ENCODE results near the gene GPD2. TPM values are rescaled to one million over a fixed set of nuclear protein-coding genes. Genes with fewer than 3 reads are reported as not detected.

GPD2 gene
- total RNA-seq, 2 donors from 2014 or later, result 20.5 to 76.8 TPM

GRCh38 chr2:156437931-156438410 is 1.8 kb downstream of the GPD2 start:
- WGBS, 2 donors, result 93% methylated on average over 4 of the region's 4 CpGs
- Histone ChIP-seq H3K4me1 (peaks cover 24% of the 10 kb centered on the region), H3K36me3 (replicated peaks in 1 of 2; ENCODE audit: insufficient read depth in 1 of 2, low read depth in 2 of 2) (no peaks in the 10 kb centered on the region), H3K27ac (peak overlapping the region in 1 of 4 donors; percentile 99), H3K27me3 (no peaks in the 10 kb centered on the region), H3K4me3 (no peak overlapping the region), H3K9me3 (no peaks in the 10 kb centered on the region)
- ATAC-seq, result no peak
- no peak for DNase-seq
- intact Hi-C loops (cut with DNase I), result no loop called here
- no peak for TF ChIP-seq CTCF (IDR thresholded peaks at IDR 0.05)
- no peak for TF ChIP-seq POLR2A (IDR thresholded peaks at IDR 0.05)

DNA sequence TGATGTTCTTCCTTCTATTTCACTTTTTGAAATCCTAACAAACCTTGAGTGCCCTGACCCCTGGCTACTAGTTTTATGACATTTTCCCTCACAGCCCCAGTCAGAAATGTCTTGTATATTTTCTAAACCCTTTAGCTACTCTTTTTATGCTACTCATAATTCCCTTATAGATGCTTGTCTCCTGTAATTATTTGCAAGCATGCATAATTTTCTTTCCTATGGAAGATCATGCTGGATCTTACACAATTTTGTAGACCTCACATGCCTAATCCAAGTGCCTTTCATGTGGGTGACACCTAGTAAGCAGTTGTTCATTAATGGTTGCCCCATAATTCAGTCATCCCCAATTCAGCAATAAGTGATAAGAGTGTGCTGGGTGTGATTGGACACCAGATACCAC is 6.9 kb downstream of the GPD2 start:
- Histone ChIP-seq H3K27ac (no peak overlapping the region), H3K27me3 (no peaks in the 10 kb centered on the region), H3K9me3 (no peaks in the 10 kb centered on the region), H3K36me3 (replicated peaks in 1 of 2; ENCODE audit: insufficient read depth in 1 of 2, low read depth in 2 of 2) (no peaks in the 10 kb centered on the region), H3K4me1 (no peaks in the 10 kb centered on the region), H3K4me3 (no peak overlapping the region)
- intact Hi-C loops (cut with DNase I), result no loop called here
- ATAC-seq (no peak), DNase-seq (no peak)
- TF ChIP-seq CTCF (IDR thresholded peaks at IDR 0.05) (no peak), POLR2A (IDR thresholded peaks at IDR 0.05) (no peak)

DNA sequence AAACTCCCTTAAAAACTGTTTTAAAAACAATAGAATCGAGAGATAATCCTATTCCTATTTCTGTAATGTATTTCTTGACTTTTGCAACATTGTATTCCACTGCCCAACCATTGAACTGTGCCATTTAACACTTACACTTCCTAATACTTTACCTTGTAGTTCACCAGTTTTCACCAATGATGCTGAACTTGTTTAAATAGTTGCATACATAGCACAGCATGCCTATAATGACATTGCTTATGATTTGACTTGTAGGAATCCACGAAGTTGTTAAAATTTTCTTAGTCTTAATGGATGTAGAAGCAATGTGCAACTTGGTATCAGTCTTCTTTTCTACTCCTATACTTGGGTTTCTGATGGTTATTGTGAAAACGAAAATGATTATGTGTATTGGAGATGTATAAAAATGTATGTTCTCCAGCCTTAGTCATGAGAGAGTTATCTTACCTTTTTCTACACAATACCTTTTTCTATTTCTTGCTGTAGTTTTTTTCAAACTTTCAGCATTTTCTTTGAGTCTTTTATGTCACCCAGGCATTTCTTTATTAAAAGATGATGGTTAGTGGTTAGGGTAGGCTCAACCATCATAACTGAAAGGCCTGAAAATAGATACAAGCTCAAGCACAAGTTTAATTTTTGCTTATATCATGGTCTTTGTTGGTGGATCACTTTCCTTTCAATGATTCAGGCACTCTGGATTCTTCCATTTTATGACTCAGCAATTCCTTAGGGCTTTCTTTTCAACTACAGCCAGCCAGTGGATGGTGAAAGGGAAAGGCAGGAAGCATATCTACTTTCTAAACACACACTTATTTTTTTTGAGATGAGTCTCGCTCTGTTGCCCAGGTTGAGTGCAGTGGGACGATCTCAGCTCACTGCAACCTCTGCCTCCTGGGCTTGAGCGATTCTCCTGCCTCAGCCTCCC is 9.4 kb downstream of the GPD2 start:
- DNase-seq, result no peak
- Histone ChIP-seq H3K27ac (no peak overlapping the region), H3K4me3 (no peak overlapping the region), H3K36me3 (replicated peaks in 1 of 2; ENCODE audit: insufficient read depth in 1 of 2, low read depth in 2 of 2) (no peaks in the 10 kb centered on the region), H3K4me1 (no peaks in the 10 kb centered on the region), H3K9me3 (no peaks in the 10 kb centered on the region), H3K27me3 (no peaks in the 10 kb centered on the region)
- ATAC-seq, result no peak
- WGBS, 2 donors, result 91 to 92% methylated on average over 6 of the region's 6 CpGs
- intact Hi-C loops (cut with DNase I), result no loop called here
- TF ChIP-seq CTCF (IDR thresholded peaks at IDR 0.05), result no peak
- no peak for TF ChIP-seq POLR2A (IDR thresholded peaks at IDR 0.05)

DNA sequence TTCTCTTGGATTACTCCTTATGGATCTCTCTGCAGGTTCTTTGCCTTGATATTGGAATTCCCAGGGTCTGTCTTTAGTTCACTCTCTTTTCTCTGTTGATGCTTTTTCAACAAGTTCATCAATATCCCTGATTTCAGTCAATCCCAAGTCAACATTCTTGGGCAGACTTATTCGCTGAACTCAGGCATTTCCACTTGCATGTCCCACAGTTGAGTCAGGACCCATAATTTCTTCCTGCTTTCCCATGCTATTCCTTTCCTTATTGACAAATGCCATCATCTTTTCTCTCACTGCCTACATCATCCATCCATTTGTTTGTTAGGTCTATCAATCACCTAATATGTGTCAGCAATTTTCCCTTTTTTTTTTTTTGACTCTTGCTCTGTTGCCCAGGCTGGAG is 11.6 kb downstream of the GPD2 start:
- H3K4me3 ChIP-seq, result no peak overlapping the region
- H3K27ac ChIP-seq, result no peak overlapping the region
- no peaks in the 10 kb centered on the region for H3K9me3 ChIP-seq
- TF ChIP-seq CTCF (IDR thresholded peaks at IDR 0.05) (no peak), POLR2A (IDR thresholded peaks at IDR 0.05) (no peak)
- no peaks in the 10 kb centered on the region for H3K36me3 ChIP-seq (replicated peaks in 1 of 2; ENCODE audit: insufficient read depth in 1 of 2, low read depth in 2 of 2)
- DNase-seq (no peak), ATAC-seq (no peak)
- 100% methylated on average over 1 of the region's 1 CpG for WGBS, 2 donors
- H3K27me3 ChIP-seq, result no peaks in the 10 kb centered on the region
- intact Hi-C loops (cut with DNase I), result no loop called here
- no peaks in the 10 kb centered on the region for H3K4me1 ChIP-seq

DNA sequence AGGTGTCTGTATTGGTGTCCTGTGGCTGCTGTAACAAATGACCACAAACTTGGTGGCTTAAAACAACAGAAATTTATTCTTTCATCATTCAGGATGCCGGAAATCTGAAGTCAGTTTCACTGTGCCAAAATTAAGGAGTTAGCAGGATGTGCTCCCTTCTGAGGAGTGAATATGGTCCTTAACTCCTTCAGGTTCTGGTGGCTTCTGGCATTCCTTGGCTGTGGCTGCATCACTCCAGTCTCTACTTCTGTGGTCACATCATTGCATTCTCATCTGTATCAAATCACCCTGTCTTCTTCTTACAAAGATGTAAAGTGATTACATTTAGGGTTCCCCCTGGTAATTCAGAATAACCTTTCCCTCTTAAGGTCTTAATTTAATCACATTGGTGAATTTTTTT is 12.6 kb downstream of the GPD2 start:
- no peaks in the 10 kb centered on the region for H3K9me3 ChIP-seq
- TF ChIP-seq CTCF (IDR thresholded peaks at IDR 0.05) (no peak), POLR2A (IDR thresholded peaks at IDR 0.05) (no peak)
- no peaks in the 10 kb centered on the region for H3K4me1 ChIP-seq
- 74 to 75% methylated on average over 1 of the region's 1 CpG for WGBS, 2 donors
- no peak overlapping the region for H3K27ac ChIP-seq
- intact Hi-C loops (cut with DNase I), result no loop called here
- H3K4me3 ChIP-seq, result no peak overlapping the region
- ATAC-seq (no peak), DNase-seq (no peak)
- H3K36me3 ChIP-seq (replicated peaks in 1 of 2; ENCODE audit: insufficient read depth in 1 of 2, low read depth in 2 of 2), result no peaks in the 10 kb centered on the region
- no peaks in the 10 kb centered on the region for H3K27me3 ChIP-seq
